ENCODE data around the gene UCP3.

DNA sequence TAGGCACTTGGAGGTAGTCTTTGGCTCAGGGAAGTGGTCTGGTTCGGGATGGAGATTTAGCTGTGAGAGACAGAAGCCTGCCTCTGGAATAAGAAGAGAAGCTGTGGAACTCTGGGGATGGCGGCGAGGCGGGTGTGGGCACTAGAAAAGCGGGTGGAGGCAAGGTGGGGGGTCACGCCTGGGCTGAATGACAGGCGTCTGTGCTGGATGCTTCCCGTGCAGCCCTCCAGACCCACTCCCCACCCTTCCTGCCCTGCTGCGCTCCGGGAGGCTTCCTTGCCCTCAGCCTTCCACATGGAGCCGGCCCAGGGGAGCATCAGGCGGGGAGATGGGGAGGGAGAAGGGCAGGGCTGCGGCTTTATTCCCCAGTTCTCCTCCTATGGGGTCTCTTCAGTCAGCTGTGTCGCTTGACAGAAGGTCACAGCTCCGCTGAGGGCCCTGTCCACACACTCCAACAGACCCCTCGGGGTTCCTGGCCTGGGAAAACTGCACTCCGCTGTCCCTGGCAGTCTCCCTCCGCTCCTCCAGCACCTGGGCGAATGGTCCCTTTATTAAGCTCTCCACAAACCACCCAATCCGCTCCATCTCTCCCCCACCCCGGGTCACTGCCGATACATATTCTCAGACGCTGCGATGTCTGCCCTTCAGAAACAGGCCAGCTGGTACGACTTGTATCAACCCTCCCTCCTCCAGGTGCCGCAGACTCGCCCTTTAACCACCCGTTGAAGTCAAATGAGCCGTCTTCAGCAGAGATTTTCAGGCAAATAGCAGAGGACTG, 51.8 kb downstream of the UCP3 start:
- TF ChIP-seq, protein P1, sequence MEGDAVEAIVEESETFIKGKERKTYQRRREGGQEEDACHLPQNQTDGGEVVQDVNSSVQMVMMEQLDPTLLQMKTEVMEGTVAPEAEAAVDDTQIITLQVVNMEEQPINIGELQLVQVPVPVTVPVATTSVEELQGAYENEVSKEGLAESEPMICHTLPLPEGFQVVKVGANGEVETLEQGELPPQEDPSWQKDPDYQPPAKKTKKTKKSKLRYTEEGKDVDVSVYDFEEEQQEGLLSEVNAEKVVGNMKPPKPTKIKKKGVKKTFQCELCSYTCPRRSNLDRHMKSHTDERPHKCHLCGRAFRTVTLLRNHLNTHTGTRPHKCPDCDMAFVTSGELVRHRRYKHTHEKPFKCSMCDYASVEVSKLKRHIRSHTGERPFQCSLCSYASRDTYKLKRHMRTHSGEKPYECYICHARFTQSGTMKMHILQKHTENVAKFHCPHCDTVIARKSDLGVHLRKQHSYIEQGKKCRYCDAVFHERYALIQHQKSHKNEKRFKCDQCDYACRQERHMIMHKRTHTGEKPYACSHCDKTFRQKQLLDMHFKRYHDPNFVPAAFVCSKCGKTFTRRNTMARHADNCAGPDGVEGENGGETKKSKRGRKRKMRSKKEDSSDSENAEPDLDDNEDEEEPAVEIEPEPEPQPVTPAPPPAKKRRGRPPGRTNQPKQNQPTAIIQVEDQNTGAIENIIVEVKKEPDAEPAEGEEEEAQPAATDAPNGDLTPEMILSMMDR (IDR thresholded peaks at IDR 0.05) = no peak
- TF ChIP-seq POLR2A (IDR thresholded peaks at IDR 0.05) (no peak), POLR2AphosphoS5 (IDR thresholded peaks at IDR 0.05) (no peak)

Measured in breast epithelium (tissue), 3 donors.